HL-60/S4 (cell line): Measurements from ENCODE around the gene CFAP251.

Experiments
- in situ Hi-C: fragments of 300-500 bp; cut with MboI; formaldehyde crosslinking; loops from 2 replicates; pipeline ENCODE4 v1.14.3; 2022; ENCODE audit warnings: low sequenced_read_pairs

The CFAP251 gene

GRCh38 chr12:121943926-121944325 lies 25.5 kb downstream of the CFAP251 start:
- in situ Hi-C loops, result no loop called here

GRCh38 chr12:121946313-121947025 lies 28.1 kb downstream of the CFAP251 start:
- in situ Hi-C loops, result no loop called here

- in situ Hi-C loops, result no loop called here
These were observed 29.6 kb downstream of the CFAP251 start for GRCh38 chr12:121947981-121948380.

GRCh38 chr12:121949648-121950397 lies 31.4 kb downstream of the CFAP251 start:
- in situ Hi-C loops, result no loop called here

GRCh38 chr12:121953117-121953692 lies 34.8 kb downstream of the CFAP251 start:
- in situ Hi-C loops, result no loop called here

GRCh38 chr12:121953695-121954094 lies 35.3 kb downstream of the CFAP251 start:
- in situ Hi-C loops, result no loop called here

- in situ Hi-C loops, result no loop called here
These were observed 37.2 kb downstream of the CFAP251 start for GRCh38 chr12:121955258-121956237.

GRCh38 chr12:121957861-121958515 lies 39.6 kb downstream of the CFAP251 start:
- in situ Hi-C loops, result no loop called here

GRCh38 chr12:121958541-121959240 lies 40.3 kb downstream of the CFAP251 start:
- in situ Hi-C loops, result no loop called here

- in situ Hi-C loops, result no loop called here
These were observed 42.1 kb downstream of the CFAP251 start for GRCh38 chr12:121960541-121960940.

- in situ Hi-C loops, result no loop called here
These were observed 42.9 kb downstream of the CFAP251 start for GRCh38 chr12:121961195-121961879.

- in situ Hi-C loops, result no loop called here
These were observed 45.1 kb downstream of the CFAP251 start for GRCh38 chr12:121963341-121964018.

GRCh38 chr12:121964813-121965643 lies 46.6 kb downstream of the CFAP251 start:
- in situ Hi-C loops, result no loop called here

GRCh38 chr12:121966959-121967358 lies 48.6 kb downstream of the CFAP251 start:
- in situ Hi-C loops, result no loop called here

GRCh38 chr12:121968876-121969275 lies 50.5 kb downstream of the CFAP251 start:
- in situ Hi-C loops, result no loop called here

- in situ Hi-C loops, result no loop called here
These were observed 51.3 kb downstream of the CFAP251 start for GRCh38 chr12:121969726-121970125.

GRCh38 chr12:121970581-121971300 lies 52.3 kb downstream of the CFAP251 start:
- in situ Hi-C loops, result no loop called here
